ENCODE measurements around the gene LRBA.

LRBA gene

GRCh38 chr4:150855981-150856510 lies 159.0 kb downstream of the LRBA start:
- no peak for DNase-seq (ENCODE audit: low read depth)
- in situ Hi-C loops (cut with HindIII; ENCODE audit: low sequenced_read_pairs), result loop anchor here (25.0 kb wide), 1 partner anchor 569 kb away; no protein-coding TSS in a partner anchor
- TF ChIP-seq CTCF (IDR thresholded peaks at IDR 0.05; ENCODE audit: low read depth, low read length, missing control alignments), result no peak
- no peak overlapping the region for H3K4me3 ChIP-seq (ENCODE audit: low read depth, low read length)

GRCh38 chr4:150854600-150854999 lies 160.5 kb downstream of the LRBA start:
- no peak for DNase-seq (ENCODE audit: low read depth)
- H3K4me3 ChIP-seq (ENCODE audit: low read depth, low read length), result no peak overlapping the region
- TF ChIP-seq CTCF (IDR thresholded peaks at IDR 0.05; ENCODE audit: low read depth, low read length, missing control alignments), result no peak
- in situ Hi-C loops (cut with HindIII; ENCODE audit: low sequenced_read_pairs), result loop anchor here (25.0 kb wide), 1 partner anchor 567 kb away; no protein-coding TSS in a partner anchor

GRCh38 chr4:150853882-150854281 lies 161.2 kb downstream of the LRBA start:
- H3K4me3 ChIP-seq (ENCODE audit: low read depth, low read length), result no peak overlapping the region
- no peak for DNase-seq (ENCODE audit: low read depth)
- no peak for TF ChIP-seq CTCF (IDR thresholded peaks at IDR 0.05; ENCODE audit: low read depth, low read length, missing control alignments)
- in situ Hi-C loops (cut with HindIII; ENCODE audit: low sequenced_read_pairs), result loop anchor here (25.0 kb wide), 1 partner anchor 567 kb away; no protein-coding TSS in a partner anchor

- TF ChIP-seq CTCF (IDR thresholded peaks at IDR 0.05; ENCODE audit: low read depth, low read length, missing control alignments), result no peak
- in situ Hi-C loops (cut with HindIII; ENCODE audit: low sequenced_read_pairs), result loop anchor here (25.0 kb wide), 1 partner anchor 565 kb away; no protein-coding TSS in a partner anchor
- H3K4me3 ChIP-seq (ENCODE audit: low read depth, low read length), result no peak overlapping the region
- no peak for DNase-seq (ENCODE audit: low read depth)
Measured at GRCh38 chr4:150852216-150852615, 162.9 kb downstream of the LRBA start.

GRCh38 chr4:150849016-150849415 lies 166.1 kb downstream of the LRBA start:
- DNase-seq (ENCODE audit: low read depth), result no peak
- H3K4me3 ChIP-seq (ENCODE audit: low read depth, low read length), result no peak overlapping the region
- in situ Hi-C loops (cut with HindIII; ENCODE audit: low sequenced_read_pairs), result no loop called here
- no peak for TF ChIP-seq CTCF (IDR thresholded peaks at IDR 0.05; ENCODE audit: low read depth, low read length, missing control alignments)

- TF ChIP-seq CTCF (IDR thresholded peaks at IDR 0.05; ENCODE audit: low read depth, low read length, missing control alignments), result no peak
- in situ Hi-C loops (cut with HindIII; ENCODE audit: low sequenced_read_pairs), result no loop called here
- DNase-seq (ENCODE audit: low read depth), result no peak
- no peak overlapping the region for H3K4me3 ChIP-seq (ENCODE audit: low read depth, low read length)
Measured at GRCh38 chr4:150828159-150828558, 186.9 kb downstream of the LRBA start.

All from astrocyte of the cerebellum (primary cell).